ENCODE measurements around the gene MEIS2.

MEIS2 gene

DNA sequence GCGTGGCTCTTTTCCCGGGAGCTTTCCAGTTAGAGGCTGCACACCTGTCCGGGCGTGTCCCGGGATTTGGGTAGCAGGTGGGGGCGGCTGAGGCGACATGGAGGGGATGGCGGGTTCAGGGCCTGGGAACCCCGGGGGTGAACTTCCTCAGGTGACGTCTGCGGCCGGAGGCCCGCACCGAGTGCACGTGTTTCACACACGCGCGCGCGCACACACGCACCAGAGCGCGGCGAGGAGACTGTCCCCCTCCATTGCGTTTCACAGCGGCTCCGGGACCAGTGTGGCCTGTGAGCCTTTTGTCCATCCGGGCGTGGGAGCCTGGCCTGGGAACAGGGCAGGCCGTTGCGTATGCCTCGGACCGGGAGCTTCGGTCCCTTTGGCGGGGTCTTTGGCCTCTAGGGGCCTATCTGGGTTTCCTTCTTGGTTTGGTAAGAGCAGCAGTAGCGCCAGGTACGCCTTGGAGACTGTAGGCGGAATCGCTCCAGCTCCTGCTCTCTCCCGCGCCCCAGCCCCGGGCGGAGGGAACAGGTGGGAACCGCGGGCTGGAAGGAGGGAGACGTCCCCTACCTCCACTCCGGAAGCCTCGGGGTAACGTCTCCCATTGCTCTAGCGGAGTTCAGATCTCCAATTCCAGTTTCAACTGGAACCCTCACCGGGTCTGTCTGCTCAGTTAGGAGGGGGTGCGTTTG, 220.0 kb downstream of the MEIS2 start:
- DNase-seq = no peak

DNA sequence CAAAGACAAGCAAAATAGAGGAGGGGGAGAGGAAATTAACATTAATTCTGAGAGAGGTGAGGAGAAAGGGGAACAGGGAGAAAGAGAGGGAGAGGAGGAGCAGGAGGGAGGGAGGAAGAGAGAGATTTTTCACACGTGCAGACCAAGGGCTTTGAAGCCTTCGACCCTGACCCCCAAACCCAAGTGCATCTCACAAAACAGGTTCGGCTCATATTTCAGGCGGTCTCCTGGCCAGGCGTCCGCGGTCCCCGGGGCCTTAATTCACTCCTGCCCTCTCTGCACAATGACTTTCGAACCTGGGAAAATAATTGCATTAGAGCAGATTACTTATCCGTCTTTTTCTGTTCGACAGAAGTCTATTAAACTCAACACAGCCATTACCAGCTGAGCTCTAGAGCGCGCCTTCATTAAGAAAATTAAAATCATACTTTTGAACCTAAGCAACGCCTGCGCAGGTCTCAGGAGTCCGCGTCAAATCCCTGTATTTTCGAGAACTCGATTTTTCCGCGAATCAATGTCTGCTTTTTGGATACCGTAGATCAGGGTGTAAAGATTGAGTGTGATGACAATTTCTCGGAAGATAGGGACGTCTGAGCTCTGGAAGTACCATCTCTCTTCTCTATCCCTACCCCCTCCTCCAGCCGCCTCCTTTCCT, 220.7 kb downstream of the MEIS2 start:
- DNase-seq = no peak

DNA sequence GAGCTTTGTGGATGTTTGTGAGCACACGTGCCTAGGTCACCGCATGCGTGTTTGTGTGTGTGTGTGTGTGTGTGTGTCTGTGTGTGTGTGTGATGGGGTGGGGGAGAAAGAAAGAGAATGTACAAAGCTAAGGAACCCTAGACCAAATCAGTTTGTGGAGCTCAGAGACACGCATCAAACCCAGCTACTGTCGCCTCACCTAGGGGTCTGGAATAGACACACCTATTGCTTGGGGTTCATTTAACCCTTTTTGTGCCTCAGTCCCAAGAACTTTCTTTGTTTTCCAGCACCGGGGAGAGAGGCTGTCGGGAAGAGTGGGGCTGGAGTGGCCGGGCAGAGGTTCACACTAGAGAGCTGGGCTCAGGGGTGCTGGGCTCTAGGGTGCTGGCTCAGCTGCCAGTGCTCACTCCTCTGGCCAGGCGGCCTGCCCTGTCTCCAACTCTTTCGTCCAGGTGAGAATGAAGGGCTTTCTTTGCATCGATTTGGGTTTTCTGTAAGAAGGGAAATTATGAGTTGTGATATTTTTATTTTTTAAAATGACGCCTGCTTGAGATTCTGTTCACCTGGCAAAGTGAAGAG, 221.6 kb downstream of the MEIS2 start:
- no peak for DNase-seq

DNA sequence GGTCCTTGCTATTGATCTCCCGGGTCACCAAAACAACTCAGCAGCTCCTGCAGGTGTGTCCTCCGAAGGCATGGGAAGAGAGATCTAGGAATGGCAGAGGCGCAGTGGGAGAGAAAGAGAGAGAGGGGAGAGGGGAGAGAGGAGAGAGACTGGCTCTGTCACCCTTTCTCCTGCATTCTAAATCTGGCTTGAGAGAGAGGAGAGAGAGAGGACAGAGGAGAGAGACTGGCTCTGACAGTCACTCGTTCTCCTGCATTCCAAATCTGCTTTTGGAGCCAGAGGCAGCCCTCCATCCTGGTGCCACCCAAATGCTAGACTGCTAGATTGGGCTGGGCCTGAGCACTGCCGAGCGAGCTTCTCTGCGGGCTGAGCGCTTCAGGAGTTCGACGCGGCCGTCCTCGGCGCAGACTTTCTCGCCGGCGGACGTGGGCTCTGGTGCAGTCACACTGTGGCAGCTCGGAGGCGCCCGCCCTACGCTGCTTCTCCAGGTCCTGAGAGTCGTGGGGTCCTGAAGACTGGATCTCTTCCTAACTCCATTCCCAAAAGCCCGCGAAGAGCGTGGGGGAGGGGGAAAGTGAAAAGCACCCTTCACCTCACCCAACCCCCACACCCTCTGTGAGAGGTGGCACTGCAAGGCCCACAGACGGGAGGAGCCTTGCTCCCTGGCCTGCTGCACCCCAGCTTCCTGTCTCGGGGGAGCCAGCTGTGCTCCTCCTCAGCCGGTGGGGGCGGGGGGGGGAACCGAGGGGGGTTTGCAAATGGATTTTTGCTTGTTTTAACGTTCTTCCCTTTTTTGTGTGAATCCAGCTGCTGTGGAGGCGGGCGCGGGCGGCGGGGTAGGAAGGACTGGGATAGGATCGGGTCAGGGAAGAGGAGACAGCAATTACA, 222.3 kb downstream of the MEIS2 start:
- DNase-seq = no peak

DNA sequence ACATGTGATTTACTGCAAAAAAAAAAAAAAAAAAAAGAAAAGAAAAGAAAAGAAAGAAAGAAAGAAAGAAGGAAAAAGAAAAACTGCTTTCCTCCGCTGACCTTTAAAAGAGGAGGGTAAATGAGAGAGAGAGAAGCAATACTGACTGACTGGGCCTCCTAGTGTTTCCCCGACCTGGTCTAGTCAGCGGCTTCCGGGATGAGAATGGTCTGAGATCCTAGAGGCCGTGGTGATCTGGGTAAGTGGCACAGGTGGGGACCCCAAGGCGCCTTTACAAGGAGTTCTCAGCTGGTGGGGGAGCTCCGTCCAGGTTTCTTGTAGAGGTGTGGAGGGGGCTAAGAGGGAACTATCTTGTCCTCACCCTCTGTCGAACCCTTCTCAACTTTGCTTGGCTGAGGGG, 223.1 kb downstream of the MEIS2 start:
- no peak for DNase-seq

DNA sequence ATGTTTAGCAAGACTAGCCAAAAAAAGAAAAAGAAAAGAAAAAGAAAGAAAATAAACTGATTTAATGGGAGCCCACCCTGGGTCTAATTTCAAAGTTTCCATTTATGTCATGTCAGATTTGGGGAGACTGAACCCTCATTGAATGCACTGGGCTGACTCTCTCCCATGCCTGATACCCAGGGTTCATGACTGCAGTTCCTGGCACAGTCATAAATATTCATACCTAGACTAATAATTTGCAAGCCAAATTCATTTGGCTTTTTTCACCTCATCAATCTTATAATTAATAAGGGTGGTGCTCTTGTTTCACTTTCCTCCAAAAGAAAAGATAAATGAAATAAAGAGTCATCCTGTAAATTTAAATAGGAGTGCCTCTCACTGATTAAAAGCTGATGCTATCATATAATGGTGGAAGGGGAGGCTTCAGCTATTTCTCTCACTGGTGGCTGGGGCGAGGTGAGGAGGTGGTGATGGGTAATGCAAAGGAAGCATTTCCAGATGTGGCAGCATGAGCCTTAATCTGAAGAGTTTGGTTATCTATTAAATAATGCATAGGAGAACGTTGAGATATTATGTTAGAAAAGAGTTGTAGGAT, 224.5 kb downstream of the MEIS2 start:
- DNase-seq = no peak

DNA sequence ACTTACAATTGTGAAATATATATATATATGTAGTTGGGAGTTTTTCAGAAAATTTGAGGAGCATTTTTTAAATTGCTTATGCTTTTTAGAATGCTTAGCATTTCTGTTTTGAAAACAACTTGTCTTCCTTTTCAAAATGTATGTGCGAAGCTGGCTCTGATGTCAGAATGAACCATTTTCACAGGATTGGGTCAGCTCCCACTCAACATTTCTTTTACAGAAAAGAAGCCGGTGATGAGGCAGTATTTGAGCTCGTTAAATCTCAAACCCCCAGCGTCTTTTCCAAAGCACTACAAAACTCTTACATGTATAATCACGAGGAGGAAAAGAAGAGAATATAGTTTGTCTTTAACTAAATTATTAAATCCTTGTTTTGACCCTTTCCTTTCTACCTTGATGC, 225.4 kb downstream of the MEIS2 start:
- DNase-seq = no peak

DNA sequence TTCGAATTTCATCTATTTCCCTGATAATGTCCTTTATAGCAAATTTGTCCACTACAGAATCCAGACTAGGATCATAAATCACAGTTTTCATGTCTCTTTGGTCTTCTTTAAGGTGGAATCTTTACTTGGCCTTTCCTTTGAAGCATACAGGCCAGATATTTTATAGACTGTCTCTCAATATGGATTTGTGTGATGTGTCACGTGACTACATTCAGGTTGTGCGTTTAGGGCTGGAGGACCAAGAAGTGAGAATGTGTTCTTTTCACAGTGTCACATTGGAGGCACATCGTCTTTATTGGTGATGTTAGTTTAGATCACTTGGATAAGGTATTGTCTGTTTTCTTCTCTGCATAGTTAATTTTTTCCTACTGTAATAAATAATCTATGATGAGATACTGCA, 232.9 kb downstream of the MEIS2 start:
- no peak for DNase-seq

DNA sequence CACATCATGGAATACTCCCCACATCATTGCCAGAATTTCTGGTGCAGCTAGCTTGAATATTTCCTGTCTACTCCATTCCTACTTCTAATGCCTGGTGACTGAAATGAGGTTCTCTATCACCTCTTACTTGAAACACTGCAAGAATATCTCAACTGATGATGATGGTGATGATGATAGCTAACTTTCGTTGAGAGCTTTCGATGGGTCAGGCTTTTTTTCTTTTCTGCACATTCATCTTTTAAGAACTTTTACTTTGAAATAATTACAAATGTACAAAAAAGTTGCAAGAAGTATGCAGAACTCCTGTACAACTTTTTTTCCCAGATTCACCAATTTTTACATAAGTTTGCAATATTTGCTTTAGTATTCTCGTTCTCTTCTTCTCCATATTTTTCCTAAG, 233.5 kb downstream of the MEIS2 start:
- no peak for DNase-seq

DNA sequence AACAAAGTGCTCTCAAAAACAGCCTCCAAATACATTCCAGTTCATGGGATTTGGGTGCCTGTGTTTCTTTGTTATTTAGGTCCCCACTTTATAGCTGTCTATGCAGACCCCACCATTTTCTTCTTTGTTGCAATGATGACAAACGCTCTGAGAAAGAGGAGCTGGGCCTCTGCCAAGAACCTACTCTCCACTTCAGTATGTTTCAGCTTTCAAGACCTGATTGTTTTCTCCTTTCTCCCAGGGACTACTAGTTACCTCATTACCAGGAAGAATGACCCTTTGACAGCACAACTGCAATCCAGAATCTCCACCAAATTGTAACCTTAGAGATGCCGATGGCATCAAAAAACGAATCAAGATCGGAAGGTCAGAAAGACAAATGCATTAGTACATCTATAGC, 236.8 kb downstream of the MEIS2 start:
- DNase-seq = no peak

DNA sequence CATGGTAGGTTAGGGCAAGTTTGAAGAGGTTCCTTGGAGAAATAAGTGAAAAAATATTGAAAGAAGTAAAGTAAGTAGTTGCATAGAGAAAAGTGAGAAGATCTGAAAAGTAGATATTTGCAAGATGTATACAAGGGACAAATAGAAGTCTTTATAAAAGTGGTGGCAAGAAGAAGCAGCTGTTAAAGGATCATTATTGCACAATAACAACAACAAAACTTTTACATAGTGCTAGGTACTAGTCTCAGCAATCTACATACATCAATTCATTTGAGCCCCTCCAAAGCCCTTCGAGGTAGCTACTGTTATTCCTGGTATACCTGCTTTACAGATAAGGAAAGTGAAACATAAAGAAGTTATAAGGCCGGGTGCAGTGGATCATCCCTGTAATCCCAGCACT, 239.6 kb downstream of the MEIS2 start:
- DNase-seq = no peak

DNA sequence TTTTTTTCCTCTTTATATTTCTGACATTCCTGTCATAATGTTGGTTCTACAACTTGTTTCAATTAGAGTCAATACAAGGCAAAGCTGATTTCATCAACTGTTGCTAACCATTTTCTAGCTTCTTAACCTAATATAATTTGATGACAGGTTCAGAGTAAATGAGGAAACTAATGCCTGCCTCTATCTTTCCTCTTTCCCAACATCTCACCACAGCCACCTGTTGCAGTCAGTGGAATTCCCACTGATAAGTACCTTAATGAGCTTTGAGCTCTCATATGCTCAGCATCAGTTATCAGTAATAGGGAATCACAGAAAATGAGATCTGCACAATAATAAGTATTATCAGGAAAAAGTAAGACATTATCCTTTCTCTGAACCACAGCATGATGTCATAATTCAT, 241.9 kb downstream of the MEIS2 start:
- DNase-seq = no peak

DNA sequence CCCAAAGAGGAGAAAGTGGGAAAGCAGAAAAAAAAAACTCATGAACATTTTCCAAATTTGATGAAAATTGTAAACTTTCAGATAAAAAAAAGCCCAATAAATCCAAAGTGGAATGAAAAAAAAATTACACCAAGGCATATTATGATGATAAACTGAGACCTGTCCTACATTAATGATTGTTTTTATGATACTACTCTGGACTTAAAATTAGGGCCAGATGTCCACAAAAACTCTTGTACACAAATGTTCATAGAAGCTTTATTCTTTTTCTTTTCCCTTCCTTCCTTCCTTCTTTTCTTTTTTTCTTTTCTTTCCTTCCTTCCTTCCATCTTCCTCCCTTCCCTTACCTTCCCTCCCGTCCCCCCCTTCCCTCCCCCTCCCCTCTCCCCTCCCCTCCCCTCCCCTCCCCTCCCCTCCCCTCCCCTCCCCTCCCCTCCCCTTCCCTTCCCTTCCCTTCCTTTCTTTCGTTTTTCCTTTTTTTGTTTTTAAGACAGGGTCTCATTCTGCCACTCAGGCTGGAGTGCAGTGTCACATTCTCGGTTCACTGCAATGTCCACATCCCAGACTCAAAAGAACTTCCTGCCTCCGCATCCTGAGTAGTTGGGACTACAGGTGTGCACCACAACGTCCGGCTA, 243.9 kb downstream of the MEIS2 start:
- no peak for DNase-seq

DNA sequence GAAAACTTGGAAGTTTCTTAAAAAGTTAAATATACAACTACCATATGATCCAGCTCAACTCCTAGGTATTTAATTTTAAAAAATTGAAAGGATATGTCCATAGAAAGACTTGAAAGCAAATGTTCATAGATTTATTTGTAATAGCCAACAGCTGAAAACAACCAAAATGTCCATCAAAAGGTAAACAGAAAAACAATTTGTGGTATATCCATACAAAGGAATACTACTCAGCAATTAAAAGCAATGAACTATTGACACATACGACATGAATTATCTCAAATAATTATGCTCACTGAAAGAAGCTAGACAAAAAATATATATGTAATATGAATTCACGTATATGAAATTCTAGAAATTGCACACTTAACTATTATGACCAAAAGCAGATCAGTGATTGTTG, 249.5 kb downstream of the MEIS2 start:
- DNase-seq = no peak

DNA sequence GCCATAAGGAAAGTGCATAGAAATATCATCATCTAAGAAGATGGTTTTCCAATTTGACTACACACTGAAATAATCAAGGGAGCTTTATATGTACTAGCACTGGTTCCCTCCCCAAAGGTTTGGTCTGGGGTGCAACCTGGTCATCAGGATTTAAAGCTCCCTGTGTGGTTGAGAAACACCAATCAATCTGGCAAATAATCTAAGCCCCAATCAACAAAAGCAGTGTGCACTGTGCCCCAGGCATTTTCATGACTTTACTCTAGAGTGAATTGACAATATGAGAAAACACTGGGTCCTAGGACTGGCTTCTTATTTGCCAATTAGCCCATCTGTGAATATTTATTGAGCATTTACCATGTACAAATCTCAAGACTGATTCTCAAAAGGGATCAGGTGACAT, 255.1 kb downstream of the MEIS2 start:
- DNase-seq = no peak

DNA sequence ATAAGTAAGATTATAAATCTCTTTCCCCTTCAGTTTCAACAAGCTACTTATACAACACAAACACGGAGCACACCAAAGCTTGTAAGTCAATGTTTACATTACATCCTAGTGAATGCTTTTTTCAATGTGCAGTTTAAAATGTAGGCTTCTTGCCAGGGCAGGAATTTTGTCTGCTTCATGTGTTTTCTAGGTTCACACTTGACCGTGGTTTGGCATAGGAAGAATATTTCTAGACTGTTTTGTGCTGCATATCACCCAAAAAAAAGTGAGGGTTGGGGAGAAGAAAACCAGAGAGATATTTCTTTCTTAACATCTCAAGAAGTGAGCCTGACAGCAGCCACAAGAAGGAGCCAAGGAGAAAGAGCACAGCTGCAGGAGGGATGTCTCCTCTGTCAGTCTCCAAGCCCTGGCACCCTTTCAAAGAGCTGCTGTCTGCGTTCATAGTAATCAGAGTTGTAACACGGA, 255.8 kb downstream of the MEIS2 start:
- DNase-seq = no peak

DNA sequence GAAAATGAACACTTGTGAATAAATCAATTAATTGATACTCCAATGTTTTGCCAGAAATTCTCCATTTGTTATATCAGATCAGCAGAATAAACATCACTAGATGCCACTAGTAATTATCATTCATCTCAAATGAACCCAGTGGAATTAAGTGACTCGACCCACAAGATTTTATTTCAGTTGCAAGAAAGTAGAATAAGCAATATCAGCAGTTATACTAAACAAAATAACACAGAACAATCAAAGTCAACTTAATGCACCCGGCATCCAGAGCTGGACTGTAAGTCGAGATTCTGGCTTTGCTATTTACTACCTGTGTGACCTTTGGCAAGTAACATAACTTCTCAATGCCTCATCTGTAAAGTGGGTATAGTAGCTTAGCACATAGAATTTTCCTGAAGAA, 256.5 kb downstream of the MEIS2 start:
- DNase-seq = no peak

DNA sequence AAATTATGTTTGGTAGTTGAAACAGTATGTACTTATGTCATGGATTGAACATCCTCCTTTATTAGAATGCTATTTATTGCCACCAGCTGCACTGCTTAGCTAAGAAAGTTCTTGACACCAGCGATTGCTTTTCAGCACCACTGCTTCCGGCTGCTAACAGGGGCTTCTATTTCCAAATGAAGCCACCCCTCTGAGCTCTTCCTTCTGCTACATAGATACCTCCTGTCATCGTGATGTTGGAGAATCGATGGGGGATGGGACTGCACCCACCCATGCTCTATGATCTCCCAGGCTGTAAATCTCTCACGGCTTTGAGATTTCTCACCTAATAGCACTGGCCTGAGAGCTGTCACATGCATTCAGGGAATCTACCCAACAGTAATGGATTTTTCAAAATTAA, 259.2 kb downstream of the MEIS2 start:
- DNase-seq = no peak

Data from nucleus accumbens (tissue), 56 donors.